HEK293 (cell line): Measurements from ENCODE around the gene NANS.

Experiments used
- CTCF ChIA-PET: fragments of 350-600 bp; formaldehyde crosslinking; extraction: SDS; loops from one replicate; lab custom pipeline; 2021; ENCODE audit warnings: antibody characterized with exemption; lab: Yijun Ruan, JAX
- POLR2A ChIA-PET: fragments of 300-600 bp; formaldehyde crosslinking; extraction: SDS; loops from one replicate; lab custom pipeline; 2020; ENCODE audit warnings: antibody characterized with exemption, inconsistent platforms; lab: Yijun Ruan, JAX
- H3K27ac ChIP-seq: fragments of 200-500 bp; sonication (Bioruptor generic); 2 replicates; pipeline ENCODE4 v1.5.1; 2014; ENCODE audit warnings: low read depth, low read length, control low read depth, inconsistent platforms; ENCODE audit errors: extremely low read depth
- H3K36me3 ChIP-seq, 2 experiments: fragments of 200-500 bp in 1 of 2; sonication (Bioruptor generic) in 1 of 2; 1 replicate in 1 of 2; 2 replicates in 1 of 2; pipeline ENCODE4 v1.5.1; 2014 to 2017; ENCODE audit warnings: inconsistent platforms in 2 of 2, low read length in 2 of 2; ENCODE audit not compliant: control insufficient read depth in 2 of 2, insufficient read depth in 1 of 2
- H3K4me1 ChIP-seq: fragments of 200-500 bp; sonication (Bioruptor generic); 2 replicates; pipeline ENCODE4 v1.5.1; 2014; ENCODE audit warnings: mild to moderate bottlenecking, low read length, inconsistent platforms; ENCODE audit not compliant: control insufficient read depth, insufficient read depth
- H3K4me3 ChIP-seq: 2 replicates; pipeline ENCODE4 v1.5.1; 2011; ENCODE audit warnings: low read depth, mild to moderate bottlenecking, control low read depth, low read length, moderate library complexity
- H3K9me3 ChIP-seq: fragments of 200-500 bp; sonication (Bioruptor generic); 2 replicates; pipeline ENCODE4 v1.5.1; 2014; ENCODE audit warnings: low read depth, low read length, inconsistent platforms; ENCODE audit not compliant: control insufficient read depth, insufficient read depth
- FEZF1 ChIP-seq: fragments of 450-650 bp; formaldehyde crosslinking; IDR thresholded peaks from 2 replicates; pipeline ENCODE4 v1.5.1; 2016; ENCODE audit warnings: missing biosample characterization, missing genetic modification characterization
- HOXD13 ChIP-seq: sonication (generic); formaldehyde crosslinking; IDR thresholded peaks from 2 replicates; pipeline ENCODE4 v1.8.0; 2022; ENCODE audit warnings: missing genetic modification reagents, borderline replicate concordance
- KLF16 ChIP-seq: fragments of 450-650 bp; formaldehyde crosslinking; IDR thresholded peaks from 2 replicates; pipeline ENCODE4 v1.5.1; 2017; ENCODE audit warnings: missing biosample characterization, missing genetic modification characterization
- KLF17 ChIP-seq: fragments of 450-650 bp; formaldehyde crosslinking; IDR thresholded peaks from 2 replicates; pipeline ENCODE4 v1.5.1; 2016; ENCODE audit warnings: missing biosample characterization, missing genetic modification characterization
- SALL2 ChIP-seq: fragments of 450-650 bp; formaldehyde crosslinking; IDR thresholded peaks from 2 replicates; pipeline ENCODE4 v1.5.0; 2017; ENCODE audit warnings: missing biosample characterization, mild to moderate bottlenecking, missing genetic modification characterization, borderline replicate concordance
- ZBTB6 ChIP-seq: fragments of 450-650 bp; formaldehyde crosslinking; IDR thresholded peaks from 2 replicates; pipeline ENCODE4 v1.5.1; 2017; ENCODE audit warnings: missing biosample characterization, missing genetic modification characterization
- ZFHX2 ChIP-seq: fragments of 450-650 bp; formaldehyde crosslinking; conservative IDR thresholded peaks from 2 replicates; pipeline ENCODE4 v1.5.1; 2016; ENCODE audit warnings: missing biosample characterization, missing genetic modification characterization
- ZNF10 ChIP-seq: fragments of 450-650 bp; formaldehyde crosslinking; IDR thresholded peaks from 2 replicates; pipeline ENCODE4 v1.5.1; 2017; ENCODE audit warnings: missing biosample characterization, missing genetic modification characterization
- ZNF138 ChIP-seq: fragments of 450-650 bp; formaldehyde crosslinking; IDR thresholded peaks from 2 replicates; pipeline ENCODE4 v1.5.1; 2016; ENCODE audit warnings: missing biosample characterization, missing genetic modification characterization, borderline replicate concordance
- ZNF16 ChIP-seq: fragments of 450-650 bp; formaldehyde crosslinking; IDR thresholded peaks from 2 replicates; pipeline ENCODE4 v1.5.1; 2016; ENCODE audit warnings: low read depth, missing biosample characterization, missing genetic modification characterization
- ZNF19 ChIP-seq: fragments of 450-650 bp; formaldehyde crosslinking; IDR thresholded peaks from 2 replicates; pipeline ENCODE4; 2016; ENCODE audit warnings: missing biosample characterization, missing genetic modification characterization, low read depth
- ZNF202 ChIP-seq: fragments of 450-650 bp; formaldehyde crosslinking; IDR thresholded peaks from 2 replicates; pipeline ENCODE4 v1.5.1; 2016; ENCODE audit warnings: missing biosample characterization, missing genetic modification characterization, borderline replicate concordance
- ZNF280D ChIP-seq: fragments of 450-650 bp; formaldehyde crosslinking; IDR thresholded peaks from 2 replicates; pipeline ENCODE4 v1.5.1; 2016; ENCODE audit warnings: missing biosample characterization, missing genetic modification characterization
- ZNF311 ChIP-seq: fragments of 450-650 bp; formaldehyde crosslinking; IDR thresholded peaks from 2 replicates; pipeline ENCODE4 v1.5.1; 2017; ENCODE audit warnings: missing biosample characterization, missing genetic modification characterization, borderline replicate concordance
- ZNF433 ChIP-seq: fragments of 450-650 bp; formaldehyde crosslinking; IDR thresholded peaks from 2 replicates; pipeline ENCODE4 v1.5.1; 2016; ENCODE audit warnings: missing biosample characterization, missing genetic modification characterization, low read depth
- ZNF529 ChIP-seq: fragments of 450-650 bp; formaldehyde crosslinking; IDR thresholded peaks from 2 replicates; pipeline ENCODE4 v1.5.1; 2017; ENCODE audit warnings: missing genetic modification characterization, missing biosample characterization; ENCODE audit not compliant: insufficient replicate concordance
- ZNF548 ChIP-seq: fragments of 450-650 bp; formaldehyde crosslinking; IDR thresholded peaks from 2 replicates; pipeline ENCODE4 v1.5.1; 2016; ENCODE audit warnings: missing biosample characterization, missing genetic modification characterization
- ZNF600 ChIP-seq: fragments of 450-650 bp; formaldehyde crosslinking; IDR thresholded peaks from 2 replicates; pipeline ENCODE4 v1.5.1; 2016; ENCODE audit warnings: missing biosample characterization, missing genetic modification characterization
- TF ChIP-seq, protein P1 (sequence below): fragments of 450-650 bp; formaldehyde crosslinking; conservative IDR thresholded peaks from 2 replicates; pipeline ENCODE4 v1.5.1; 2016; ENCODE audit warnings: low read depth, missing biosample characterization, missing genetic modification characterization

Gene NANS

GRCh38 chr9:98107926-98108325 is 51.4 kb downstream of the NANS start:
- Histone ChIP-seq H3K9me3 (no peaks in the 10 kb centered on the region), H3K36me3 (peaks cover 0 to 46% of the 10 kb centered on the region in 2 experiments; a peak in 2 of 3 replicates), H3K4me1 (no peaks in the 10 kb centered on the region), H3K27ac (no peak overlapping the region), H3K4me3 (no peak overlapping the region)
- CTCF ChIA-PET: interaction anchor here (0.5 kb wide), 2 partner anchors 18 to 66 kb away, joined by 3 to 6 read pairs; no protein-coding TSS in a partner anchor
- POLR2A ChIA-PET: interaction anchor here (0.9 kb wide), 1 partner anchor 84 kb away, joined by 3 read pairs; the partner anchor contains the start of gene CORO2A
- TF ChIP-seq ZNF280D (no peak), HOXD13 (no peak), ZNF19 (tag by site-specific recombination) (no peak), SALL2 (tag by site-specific recombination) (no peak), ZNF548 (tag by site-specific recombination) (no peak), KLF16 (no peak), ZBTB6 (tag by site-specific recombination) (no peak)
- TF ChIP-seq, protein P1, sequence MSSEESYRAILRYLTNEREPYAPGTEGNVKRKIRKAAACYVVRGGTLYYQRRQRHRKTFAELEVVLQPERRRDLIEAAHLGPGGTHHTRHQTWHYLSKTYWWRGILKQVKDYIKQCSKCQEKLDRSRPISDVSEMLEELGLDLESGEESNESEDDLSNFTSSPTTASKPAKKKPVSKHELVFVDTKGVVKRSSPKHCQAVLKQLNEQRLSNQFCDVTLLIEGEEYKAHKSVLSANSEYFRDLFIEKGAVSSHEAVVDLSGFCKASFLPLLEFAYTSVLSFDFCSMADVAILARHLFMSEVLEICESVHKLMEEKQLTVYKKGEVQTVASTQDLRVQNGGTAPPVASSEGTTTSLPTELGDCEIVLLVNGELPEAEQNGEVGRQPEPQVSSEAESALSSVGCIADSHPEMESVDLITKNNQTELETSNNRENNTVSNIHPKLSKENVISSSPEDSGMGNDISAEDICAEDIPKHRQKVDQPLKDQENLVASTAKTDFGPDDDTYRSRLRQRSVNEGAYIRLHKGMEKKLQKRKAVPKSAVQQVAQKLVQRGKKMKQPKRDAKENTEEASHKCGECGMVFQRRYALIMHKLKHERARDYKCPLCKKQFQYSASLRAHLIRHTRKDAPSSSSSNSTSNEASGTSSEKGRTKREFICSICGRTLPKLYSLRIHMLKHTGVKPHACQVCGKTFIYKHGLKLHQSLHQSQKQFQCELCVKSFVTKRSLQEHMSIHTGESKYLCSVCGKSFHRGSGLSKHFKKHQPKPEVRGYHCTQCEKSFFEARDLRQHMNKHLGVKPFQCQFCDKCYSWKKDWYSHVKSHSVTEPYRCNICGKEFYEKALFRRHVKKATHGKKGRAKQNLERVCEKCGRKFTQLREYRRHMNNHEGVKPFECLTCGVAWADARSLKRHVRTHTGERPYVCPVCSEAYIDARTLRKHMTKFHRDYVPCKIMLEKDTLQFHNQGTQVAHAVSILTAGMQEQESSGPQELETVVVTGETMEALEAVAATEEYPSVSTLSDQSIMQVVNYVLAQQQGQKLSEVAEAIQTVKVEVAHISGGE: no peak

DNA sequence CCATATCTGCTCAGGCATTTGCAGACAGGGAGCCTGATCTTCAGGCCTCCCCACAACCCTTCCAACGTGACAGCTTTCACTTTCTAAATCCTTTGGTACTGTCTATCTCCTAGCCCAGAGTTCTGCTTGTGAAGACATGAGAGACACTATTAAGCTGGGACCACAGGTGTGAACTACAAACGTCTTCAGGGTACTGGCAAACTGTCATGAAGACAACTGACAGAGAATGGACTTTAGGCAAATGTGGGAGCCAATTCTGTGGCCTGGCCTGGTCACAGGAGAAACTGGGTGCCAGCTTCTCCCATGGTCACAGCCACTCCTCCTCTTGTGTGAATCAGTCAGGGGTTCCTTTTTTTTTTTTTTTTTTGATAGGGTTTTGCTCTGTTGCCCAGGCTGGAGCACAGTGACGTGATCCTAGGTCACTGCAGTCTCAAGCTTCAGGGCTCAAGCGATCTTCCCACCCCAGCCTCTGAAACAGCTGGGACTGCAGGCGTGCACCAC is 52.0 kb downstream of the NANS start:
- ChIA-PET POLR2A (interaction anchor here (0.9 kb wide), 1 partner anchor 84 kb away, joined by 3 read pairs; the partner anchor contains the start of gene CORO2A), CTCF (interaction anchor here (0.5 to 0.8 kb wide), 2 partner anchors 18 to 24 kb away, joined by 3 to 6 read pairs; no protein-coding TSS in a partner anchor)
- H3K36me3 ChIP-seq: peaks cover 0 to 46% of the 10 kb centered on the region in 2 experiments; a peak in 2 of 3 replicates
- H3K27ac ChIP-seq: no peak overlapping the region
- H3K4me3 ChIP-seq: no peak overlapping the region
- no peaks in the 10 kb centered on the region for H3K9me3 ChIP-seq
- no peak for TF ChIP-seq ZNF600 (tag by site-specific recombination)
- TF ChIP-seq ZNF16 (tag by site-specific recombination): no peak
- no peak for TF ChIP-seq ZNF529 (tag by site-specific recombination)
- no peak for TF ChIP-seq ZNF202 (tag by site-specific recombination)
- TF ChIP-seq ZNF10: no peak
- no peak for TF ChIP-seq ZNF138 (tag by site-specific recombination)
- no peak for TF ChIP-seq ZNF433 (tag by site-specific recombination)
- no peak for TF ChIP-seq KLF17 (tag by site-specific recombination)
- TF ChIP-seq ZFHX2 (tag by site-specific recombination): no peak
- TF ChIP-seq ZNF311 (tag by site-specific recombination): no peak
- no peak for TF ChIP-seq FEZF1 (tag by site-specific recombination)
- H3K4me1 ChIP-seq: no peaks in the 10 kb centered on the region
